A673 (cell line): Measurements from ENCODE around the gene YWHAQ. TPM values are rescaled to one million over a fixed set of nuclear protein-coding genes. Genes with fewer than 3 reads are reported as not detected.

Source experiments
- BruUV-seq: library from RNA; stranded (reverse); fragments of 400-500 nt; replicated peaks from 2 replicates; lab custom pipeline; 2021; lab: Mats Ljungman, UMichigan
- CTCF ChIA-PET: fragments of 300-600 bp; sonication (Branson Sonifier 250); formaldehyde crosslinking; loops from one replicate; lab custom pipeline; 2022; ENCODE audit warnings: antibody characterized with exemption; lab: Charles Lee
- POLR2A ChIA-PET: fragments of 300-600 bp; sonication (Branson Sonifier 250); formaldehyde crosslinking; loops from one replicate; lab custom pipeline; 2022; ENCODE audit warnings: antibody characterized with exemption; ENCODE audit not compliant: low non-redundant PET; lab: Charles Lee
- DNase-seq: peaks from one replicate; pipeline ENCODE4 v3.0.0-alpha.2; 2015; ENCODE audit warnings: low spot score
- H3K27ac ChIP-seq: fragments of 200-600 bp; sonication (generic); 2 replicates; pipeline ENCODE4 v1.5.1; 2016; ENCODE audit warnings: mixed run types, low read depth, mild to moderate bottlenecking, mixed read lengths, antibody characterized with exemption, low read length; ENCODE audit not compliant: poor library complexity, severe bottlenecking
- H3K27me3 ChIP-seq: fragments of 200-600 bp; sonication (generic); replicated peaks from 2 replicates; pipeline ENCODE4 v1.6.1; 2017; ENCODE audit warnings: mixed run types, low read depth, mild to moderate bottlenecking, mixed read lengths, antibody characterized with exemption, low read length; ENCODE audit not compliant: insufficient read depth, poor library complexity
- H3K36me3 ChIP-seq: fragments of 200-600 bp; sonication (generic); 2 replicates; pipeline ENCODE4 v1.6.1; 2016; ENCODE audit warnings: mixed run types, mild to moderate bottlenecking, mixed read lengths, antibody characterized with exemption, low read length; ENCODE audit not compliant: insufficient read depth, poor library complexity, severe bottlenecking
- H3K4me1 ChIP-seq: fragments of 200-600 bp; sonication (generic); 2 replicates; pipeline ENCODE4 v1.6.1; 2017; ENCODE audit warnings: mixed run types, mild to moderate bottlenecking, mixed read lengths, antibody characterized with exemption, low read length; ENCODE audit not compliant: insufficient read depth, poor library complexity, severe bottlenecking
- H3K4me3 ChIP-seq: fragments of 200-600 bp; sonication (generic); 2 replicates; pipeline ENCODE4 v1.5.1; 2016; ENCODE audit warnings: low read depth, mixed run types, mild to moderate bottlenecking, mixed read lengths, low read length; ENCODE audit not compliant: poor library complexity, severe bottlenecking
- H3K9me3 ChIP-seq: fragments of 200-600 bp; sonication (generic); 2 replicates; pipeline ENCODE4 v1.6.1; 2016; ENCODE audit warnings: mixed run types, low read depth, mild to moderate bottlenecking, mixed read lengths, antibody characterized with exemption, low read length; ENCODE audit not compliant: poor library complexity, severe bottlenecking
- EZH2 ChIP-seq: fragments of 200-600 bp; sonication (generic); IDR thresholded peaks from 2 replicates; pipeline ENCODE4 v1.6.1; 2017; ENCODE audit warnings: borderline replicate concordance, low read depth, mild to moderate bottlenecking, mixed read lengths, antibody characterized with exemption, low read length; ENCODE audit not compliant: poor library complexity, severe bottlenecking
- intact Hi-C: fragments of 100-400 bp; cut with micrococcal nuclease; formaldehyde crosslinking; loops from one replicate; pipeline ENCODE4 v1.10.0; 2022; ENCODE audit not compliant: unreplicated experiment
- total RNA-seq: library from RNA; stranded (reverse); gene quantifications from 2 replicates; pipeline ENCODE4 v1.2.3, GENCODE V29; 2021
- TF ChIP-seq, protein P1 (sequence below): fragments of 300-800, 200-600 bp; sonication (generic); conservative IDR thresholded peaks from 2 replicates; pipeline ENCODE4 v1.5.1; 2017; ENCODE audit warnings: low read depth, mild to moderate bottlenecking, antibody characterized with exemption, low read length, moderate library complexity, mixed read lengths

YWHAQ gene
- total RNA-seq, 1 experiment from 2014 or later: 533 TPM

DNA sequence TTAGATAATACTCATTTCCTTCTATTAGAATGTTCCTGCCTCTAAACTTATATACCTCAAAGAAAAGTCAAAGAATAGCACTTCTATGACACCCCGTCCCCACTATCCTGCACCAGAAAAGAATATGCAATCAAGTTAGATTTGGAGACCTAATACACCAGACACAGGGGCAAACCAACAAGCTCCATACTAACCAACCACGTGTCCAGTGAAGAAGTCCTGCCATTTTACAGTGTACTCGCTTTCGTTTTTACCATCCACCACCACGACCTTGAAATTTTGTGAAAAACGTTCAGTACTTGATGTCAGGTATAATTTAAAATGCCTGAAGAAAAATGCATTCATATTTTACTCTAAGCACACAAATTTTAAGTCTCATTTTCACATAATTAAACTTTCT is 94.3 kb downstream of the YWHAQ start:
- intact Hi-C loops: no loop called here
- ChIA-PET POLR2A (no interaction called here), CTCF (no interaction called here)
- Histone ChIP-seq H3K4me3 (no peak overlapping the region), H3K9me3 (no peaks in the 10 kb centered on the region), H3K27ac (peak overlapping the region; percentile 54), H3K27me3 (no peaks in the 10 kb centered on the region), H3K36me3 (peaks cover 25% of the 10 kb centered on the region), H3K4me1 (peaks cover 38% of the 10 kb centered on the region)
- BruUV-seq: no TSS peak
- TF ChIP-seq, protein P1, sequence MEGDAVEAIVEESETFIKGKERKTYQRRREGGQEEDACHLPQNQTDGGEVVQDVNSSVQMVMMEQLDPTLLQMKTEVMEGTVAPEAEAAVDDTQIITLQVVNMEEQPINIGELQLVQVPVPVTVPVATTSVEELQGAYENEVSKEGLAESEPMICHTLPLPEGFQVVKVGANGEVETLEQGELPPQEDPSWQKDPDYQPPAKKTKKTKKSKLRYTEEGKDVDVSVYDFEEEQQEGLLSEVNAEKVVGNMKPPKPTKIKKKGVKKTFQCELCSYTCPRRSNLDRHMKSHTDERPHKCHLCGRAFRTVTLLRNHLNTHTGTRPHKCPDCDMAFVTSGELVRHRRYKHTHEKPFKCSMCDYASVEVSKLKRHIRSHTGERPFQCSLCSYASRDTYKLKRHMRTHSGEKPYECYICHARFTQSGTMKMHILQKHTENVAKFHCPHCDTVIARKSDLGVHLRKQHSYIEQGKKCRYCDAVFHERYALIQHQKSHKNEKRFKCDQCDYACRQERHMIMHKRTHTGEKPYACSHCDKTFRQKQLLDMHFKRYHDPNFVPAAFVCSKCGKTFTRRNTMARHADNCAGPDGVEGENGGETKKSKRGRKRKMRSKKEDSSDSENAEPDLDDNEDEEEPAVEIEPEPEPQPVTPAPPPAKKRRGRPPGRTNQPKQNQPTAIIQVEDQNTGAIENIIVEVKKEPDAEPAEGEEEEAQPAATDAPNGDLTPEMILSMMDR: no peak
- no peak for TF ChIP-seq EZH2
- no peak for DNase-seq

DNA sequence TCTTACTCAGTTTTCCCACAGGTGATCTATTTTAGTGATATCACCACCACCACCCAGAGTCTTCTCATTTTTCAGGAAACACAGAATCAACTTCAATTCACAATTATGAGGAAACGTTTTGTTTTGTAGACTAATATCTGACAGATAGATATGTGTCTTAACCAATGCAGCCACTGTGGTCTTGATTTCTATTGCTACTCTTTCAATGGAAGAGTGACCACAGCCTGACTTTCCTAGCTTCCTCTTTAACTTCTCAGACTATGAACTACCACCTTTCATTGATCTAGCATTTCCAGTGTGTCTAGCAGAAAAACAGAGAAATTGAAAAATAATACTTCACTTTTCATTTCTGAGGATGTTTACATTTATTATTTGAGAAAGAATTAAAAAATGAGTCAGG is 95.6 kb downstream of the YWHAQ start:
- DNase-seq: no peak
- Histone ChIP-seq H3K4me3 (no peak overlapping the region), H3K36me3 (peaks cover 25% of the 10 kb centered on the region), H3K9me3 (no peaks in the 10 kb centered on the region), H3K4me1 (peaks cover 35% of the 10 kb centered on the region), H3K27me3 (no peaks in the 10 kb centered on the region), H3K27ac (no peak overlapping the region)
- ChIA-PET POLR2A (no interaction called here), CTCF (no interaction called here)
- TF ChIP-seq EZH2: no peak
- no TSS peak for BruUV-seq
- intact Hi-C loops: no loop called here

Other genes starting within 250 kb of the YWHAQ start
- 115 and 138 TPM in 2 replicates for gene ITGB1BP1, start 207.5 kb downstream of the YWHAQ start, total RNA-seq
- gene CPSF3, start 207.3 kb downstream of the YWHAQ start, total RNA-seq: 86.8 and 87.2 TPM in 2 replicates
- gene IAH1, start 156.4 kb downstream of the YWHAQ start, total RNA-seq: 54.9 and 55.3 TPM in 2 replicates
- 34.2 and 40.1 TPM in 2 replicates for gene ADAM17, start 75.2 kb downstream of the YWHAQ start, total RNA-seq
- 45.5 and 52.8 TPM in 2 replicates for gene TAF1B, start 212.5 kb upstream of the YWHAQ start, total RNA-seq